ENCODE measurements around the gene SRSF2.

The SRSF2 gene

DNA sequence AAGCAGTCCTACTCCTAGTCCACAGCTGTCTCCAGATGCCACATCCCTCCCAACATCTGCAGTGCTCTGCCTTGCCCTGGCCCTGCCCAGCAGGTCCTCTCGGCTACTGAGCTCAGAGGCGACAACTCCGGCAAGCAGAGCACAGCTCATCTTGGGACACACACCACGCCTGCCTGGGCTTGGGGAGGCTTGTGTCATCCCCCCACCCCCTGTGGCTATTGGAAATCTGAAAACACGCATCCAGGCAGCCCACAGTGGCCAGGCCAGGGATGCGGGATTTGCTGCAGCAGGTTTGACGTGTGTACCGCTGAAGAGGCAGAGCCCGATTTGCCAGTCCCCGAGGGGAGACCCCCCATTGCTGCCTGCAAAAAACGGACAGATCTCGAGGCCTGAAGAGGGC, 51.8 kb downstream of the SRSF2 start:
- no peak for DNase-seq (ENCODE audit: extremely low read depth in 1 of 2, low read depth in 1 of 2)

GRCh38 chr17:76684756-76685155, 52.4 kb downstream of the SRSF2 start:
- DNase-seq (ENCODE audit: extremely low read depth in 1 of 2, low read depth in 1 of 2): no peak

All from stimulated activated CD8-positive, alpha-beta memory T cell treated with anti-CD3 and anti-CD28 coated beads, Interleukin-7, amount 100 ng/mL, for 48 hours (primary cell).